ENCODE results near the gene CELF6.

CELF6 gene

DNA sequence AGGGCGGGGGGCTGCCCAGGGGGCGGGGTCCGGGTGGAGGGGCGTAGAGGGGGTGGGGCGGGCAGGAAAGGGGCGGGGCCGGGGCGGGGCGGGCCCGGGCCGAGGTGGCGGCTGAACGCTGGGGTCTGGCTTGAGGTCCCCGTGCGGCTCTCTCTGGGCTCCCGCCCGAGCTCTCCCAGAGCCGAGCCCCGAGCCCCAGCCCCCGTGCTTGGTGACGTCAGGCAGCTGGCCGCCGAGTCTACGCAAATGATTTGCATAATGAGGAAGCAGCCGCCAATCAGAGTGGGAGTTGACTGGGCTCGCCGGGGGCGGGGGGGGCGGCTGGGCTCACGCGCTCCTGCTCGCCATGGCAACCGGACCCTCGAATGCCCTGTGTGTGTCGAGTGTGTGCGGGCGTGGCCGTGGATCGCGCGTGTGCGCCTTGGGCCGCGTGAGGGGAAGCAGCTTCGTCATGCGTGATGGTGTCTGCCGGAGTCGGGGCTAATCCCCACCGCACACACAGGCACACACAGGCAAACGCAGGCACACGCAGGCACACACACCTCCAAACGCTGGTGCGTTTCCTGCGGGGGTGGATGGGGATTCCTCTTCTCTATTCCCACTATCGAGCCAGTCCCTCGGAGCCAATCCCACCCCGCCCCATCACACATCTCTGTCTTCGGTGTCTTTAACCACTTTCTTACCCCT is at the start of gene CELF6:
CELF6 (minus strand) TSS at position 173 of the 687 bp plus-strand sequence. CDS start 283 bp downstream, outside the sequence.
- DNase-seq: peak; percentile 75

DNA sequence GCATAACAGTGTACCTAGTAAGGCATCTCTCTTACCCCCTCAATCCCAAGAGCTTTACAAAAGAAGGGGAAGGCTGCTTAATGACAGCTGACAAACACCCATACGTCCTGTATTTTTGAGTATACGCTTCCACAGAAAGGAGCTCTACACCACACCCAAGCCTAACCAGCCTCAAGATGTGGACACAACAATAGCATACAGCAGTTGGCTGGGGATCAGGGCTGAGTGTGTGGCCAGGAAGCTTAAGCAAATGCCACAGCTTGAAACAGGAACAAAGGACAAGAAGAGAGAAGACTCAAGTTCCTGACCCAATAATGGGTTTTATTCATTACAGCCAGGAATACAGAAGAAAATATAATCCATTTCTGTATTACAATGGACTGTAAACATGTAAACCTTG is 48.9 kb upstream of the CELF6 start:
- no peak for DNase-seq

DNA sequence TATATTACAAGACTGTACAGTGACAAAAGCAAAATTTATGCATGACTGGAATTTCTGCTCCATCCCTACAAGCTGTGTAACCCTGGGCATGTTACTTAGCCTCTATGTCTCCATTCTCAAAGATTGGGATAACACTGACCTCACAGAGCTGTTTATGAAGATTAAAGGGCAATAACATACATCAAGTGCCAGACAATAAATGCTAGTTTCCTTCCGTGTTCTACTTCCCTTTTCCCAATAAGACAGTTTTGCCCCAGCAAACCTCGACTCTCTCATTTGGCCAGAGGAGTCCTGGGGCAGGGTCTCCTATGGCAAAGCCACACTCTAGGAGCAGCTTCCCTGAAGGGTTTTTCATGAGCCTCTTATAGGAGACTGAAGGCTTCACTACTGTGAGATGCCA is 48.4 kb upstream of the CELF6 start:
- DNase-seq: no peak

DNA sequence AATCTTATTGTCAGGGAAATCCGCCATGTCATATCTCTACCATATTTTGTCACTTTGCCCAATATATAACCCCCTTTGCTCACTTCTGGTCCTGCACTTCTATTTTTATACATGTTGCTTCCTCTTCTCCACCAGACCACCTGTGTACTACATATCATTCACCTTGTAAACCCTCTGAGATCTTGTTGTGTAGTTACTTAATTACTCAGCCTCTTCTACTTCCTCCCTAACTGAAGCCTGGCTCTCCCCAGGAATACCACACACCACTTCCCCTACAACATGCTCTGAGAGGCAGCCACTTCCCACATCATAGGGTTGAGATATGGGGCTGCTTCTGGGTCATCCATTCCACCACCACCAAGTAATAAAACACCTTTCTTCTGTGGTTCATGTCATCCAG is 45.9 kb upstream of the CELF6 start:
- DNase-seq: no peak

DNA sequence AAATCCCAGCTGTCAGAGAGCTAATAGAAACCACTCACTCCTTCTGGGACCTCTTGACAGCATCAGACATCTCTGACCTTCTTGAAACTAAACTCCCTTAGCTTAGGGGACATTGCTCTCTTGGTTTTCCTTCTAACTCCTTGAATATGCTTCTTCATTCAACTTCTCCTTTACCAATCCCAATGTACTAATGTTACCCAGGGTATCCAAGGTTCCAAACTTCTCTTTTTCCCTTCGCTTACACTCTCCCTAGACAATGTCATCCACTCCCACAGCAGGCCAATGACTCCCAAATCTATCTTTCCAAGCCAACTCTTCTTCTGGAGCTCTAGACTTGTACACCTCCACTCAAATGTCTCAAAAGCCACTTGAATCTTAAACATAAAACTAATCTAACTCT is 41.2 kb upstream of the CELF6 start:
- DNase-seq: no peak

- DNase-seq: peak; percentile 91
Measured at GRCh38 chr15:72358650-72359171, 38.8 kb upstream of the CELF6 start.

DNA sequence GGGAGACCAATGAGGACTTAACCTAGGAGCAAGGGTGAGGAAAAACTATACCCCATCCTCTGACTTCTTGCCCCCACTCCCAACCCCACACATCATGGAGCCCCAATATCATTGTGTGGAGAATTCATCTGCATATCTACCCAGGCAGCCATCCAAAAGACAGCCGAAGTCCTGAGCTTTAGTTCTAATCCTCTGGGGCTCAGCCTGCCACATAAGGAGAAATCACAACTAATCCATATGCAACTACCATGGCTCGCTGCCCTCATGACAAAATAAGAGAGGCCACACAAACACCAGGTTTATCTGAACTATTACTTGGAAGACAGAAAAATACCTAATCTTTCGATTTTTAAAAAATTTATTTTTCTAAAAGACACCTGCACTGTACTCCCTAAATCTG is 38.2 kb upstream of the CELF6 start:
- no peak for DNase-seq

GRCh38 chr15:72354496-72354895 is 34.5 kb upstream of the CELF6 start:
- no peak for DNase-seq

GRCh38 chr15:72353266-72353665 is 33.3 kb upstream of the CELF6 start:
- peak; percentile 39 for DNase-seq

DNA sequence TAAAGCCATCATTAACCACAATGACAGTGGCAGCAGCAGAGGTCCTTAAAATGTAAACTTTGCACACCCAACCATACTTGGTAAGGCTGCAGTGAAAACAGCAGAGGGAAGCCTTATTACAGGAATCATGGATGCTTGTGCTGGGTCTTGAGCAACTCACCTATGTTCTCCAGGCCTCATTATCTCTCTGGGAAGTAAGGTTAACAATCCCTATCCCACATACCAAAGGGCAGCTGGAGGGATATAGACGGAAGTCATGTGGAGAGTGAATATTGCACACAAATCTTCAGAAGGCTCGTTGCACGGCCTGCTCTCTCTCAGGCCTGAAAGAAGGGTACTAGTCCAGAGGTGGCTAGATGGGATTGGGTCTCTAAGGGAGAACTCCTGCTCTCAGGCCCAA is 25.8 kb upstream of the CELF6 start:
- DNase-seq: no peak

DNA sequence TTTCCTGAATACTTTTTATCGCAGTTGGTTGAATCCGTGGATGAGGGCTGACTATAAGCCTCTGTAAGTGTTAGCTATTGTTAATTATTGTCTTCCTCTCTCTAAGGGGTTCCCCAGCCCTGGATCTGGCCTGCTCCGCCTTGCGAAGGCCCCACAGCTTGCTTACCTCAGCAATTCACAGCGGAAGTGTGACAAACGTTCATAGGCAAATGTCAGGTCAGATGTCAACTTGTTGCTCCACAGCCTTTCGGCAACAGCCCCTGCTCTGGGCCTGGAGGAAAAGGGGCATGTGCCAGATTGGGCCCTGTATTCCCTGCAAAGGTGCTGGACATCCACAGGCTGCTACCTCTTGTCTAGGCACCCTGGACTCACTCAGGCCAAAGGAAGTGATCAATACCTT is 25.3 kb upstream of the CELF6 start:
- DNase-seq: no peak

DNA sequence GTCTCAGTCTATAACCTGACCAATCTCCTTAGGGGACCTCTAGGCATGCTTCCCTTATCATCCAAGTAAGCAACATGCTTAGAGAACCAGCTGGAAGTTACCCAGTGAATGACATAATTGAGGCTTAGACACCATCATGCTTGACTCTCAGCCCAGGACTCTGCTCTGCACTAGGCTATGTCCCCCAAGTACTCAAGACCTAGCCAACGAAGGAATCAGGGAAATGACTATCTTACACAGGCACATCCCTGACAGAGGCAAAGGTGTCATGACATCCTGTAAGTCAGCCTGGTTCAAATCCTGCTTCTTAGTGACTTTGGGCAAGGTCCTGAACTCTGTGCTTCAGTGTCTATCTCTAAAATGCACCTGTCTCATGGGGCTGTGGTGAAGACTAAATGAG is 24.6 kb upstream of the CELF6 start:
- no peak for DNase-seq

GRCh38 chr15:72342385-72342784 is 22.4 kb upstream of the CELF6 start:
- no peak for DNase-seq

DNA sequence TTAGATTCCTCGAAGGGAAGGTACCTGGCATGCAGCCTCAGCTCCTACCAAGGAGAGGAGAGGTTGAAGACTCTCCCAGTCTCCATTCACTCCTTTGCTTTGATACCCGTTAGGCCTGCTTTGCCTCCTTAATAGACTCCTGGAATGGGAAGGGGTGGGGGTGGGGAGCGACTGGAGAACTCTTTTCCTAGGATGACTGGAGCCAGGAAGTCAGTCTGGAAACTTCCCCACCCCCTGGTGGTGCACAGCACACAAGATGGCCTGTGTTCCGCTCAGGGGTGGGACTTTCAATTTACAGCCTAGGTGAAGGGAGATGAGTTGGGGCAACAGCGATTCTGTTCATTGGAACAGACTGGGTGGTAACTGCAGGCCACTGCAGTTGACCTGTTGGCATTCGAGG is 21.4 kb upstream of the CELF6 start:
- no peak for DNase-seq

DNA sequence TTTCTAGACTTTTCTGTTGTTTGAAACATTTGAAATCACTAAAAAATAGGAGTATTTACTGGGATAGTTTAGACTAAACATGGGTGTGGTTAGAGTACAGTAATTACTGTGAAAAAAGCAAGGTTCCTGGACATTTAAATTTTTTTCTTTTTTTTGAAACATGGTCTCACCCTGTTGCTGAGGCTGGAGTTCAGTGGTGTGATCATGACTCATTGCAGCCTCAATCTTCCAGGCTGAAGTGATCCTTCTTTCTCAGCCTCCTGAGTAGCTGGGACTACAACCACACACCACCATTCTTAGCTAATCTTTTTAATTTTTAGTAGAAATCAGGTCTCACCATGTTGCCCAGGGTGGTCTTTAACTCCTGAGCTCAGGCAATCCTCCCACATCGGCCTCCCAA is 20.4 kb upstream of the CELF6 start:
- DNase-seq: peak; percentile 18

GRCh38 chr15:72339777-72340177 is 19.8 kb upstream of the CELF6 start:
- DNase-seq: peak; percentile 81

- peak; percentile 41 for DNase-seq
Measured at GRCh38 chr15:72338617-72339321, 18.8 kb upstream of the CELF6 start.

- no peak for DNase-seq
Measured at GRCh38 chr15:72338148-72338547, 18.2 kb upstream of the CELF6 start.

- no peak for DNase-seq
Measured at GRCh38 chr15:72334842-72335241, 14.9 kb upstream of the CELF6 start.

DNA sequence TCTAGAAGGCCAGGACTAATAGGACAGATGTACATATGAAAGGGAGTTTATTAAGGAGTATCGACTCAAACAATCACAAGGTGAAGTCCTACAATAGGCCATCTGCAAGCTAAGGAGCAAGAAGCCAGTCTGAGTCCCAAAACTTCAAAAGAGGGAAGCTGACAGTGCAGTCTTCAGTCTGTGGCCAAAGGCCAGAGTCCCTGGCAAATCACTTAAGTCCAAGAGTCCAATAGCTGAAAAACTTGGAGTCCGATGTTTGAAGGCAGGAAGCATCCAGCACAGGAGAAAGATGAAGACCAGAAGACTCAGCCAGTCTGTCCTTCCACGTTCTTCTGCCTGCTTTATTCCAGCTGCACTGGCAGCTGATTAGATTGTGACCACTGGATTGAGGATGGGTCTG is 11.1 kb upstream of the CELF6 start:
- DNase-seq: no peak

DNA sequence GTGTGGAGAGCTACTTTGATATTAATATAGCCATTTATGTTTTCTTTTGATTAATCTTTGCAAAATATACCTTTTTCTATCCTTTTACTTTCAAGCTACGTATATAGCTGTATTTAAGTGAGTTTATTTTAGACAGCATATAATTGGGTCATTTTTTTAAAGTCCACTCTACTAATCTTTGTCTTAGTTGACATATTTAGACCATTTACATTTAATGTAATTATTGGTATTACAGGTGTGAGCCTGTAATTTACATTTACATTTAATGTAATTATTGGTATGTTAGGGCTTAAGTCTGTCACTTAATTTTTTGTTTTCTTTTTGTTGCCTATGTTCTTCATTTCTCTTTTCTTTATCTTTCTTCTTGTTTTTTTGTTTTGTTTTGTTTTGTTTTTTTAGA is 3.8 kb upstream of the CELF6 start:
- no peak for DNase-seq

- peak; percentile 48 for DNase-seq
Measured at GRCh38 chr15:72319360-72319984, 485 bp downstream of the CELF6 start.

DNA sequence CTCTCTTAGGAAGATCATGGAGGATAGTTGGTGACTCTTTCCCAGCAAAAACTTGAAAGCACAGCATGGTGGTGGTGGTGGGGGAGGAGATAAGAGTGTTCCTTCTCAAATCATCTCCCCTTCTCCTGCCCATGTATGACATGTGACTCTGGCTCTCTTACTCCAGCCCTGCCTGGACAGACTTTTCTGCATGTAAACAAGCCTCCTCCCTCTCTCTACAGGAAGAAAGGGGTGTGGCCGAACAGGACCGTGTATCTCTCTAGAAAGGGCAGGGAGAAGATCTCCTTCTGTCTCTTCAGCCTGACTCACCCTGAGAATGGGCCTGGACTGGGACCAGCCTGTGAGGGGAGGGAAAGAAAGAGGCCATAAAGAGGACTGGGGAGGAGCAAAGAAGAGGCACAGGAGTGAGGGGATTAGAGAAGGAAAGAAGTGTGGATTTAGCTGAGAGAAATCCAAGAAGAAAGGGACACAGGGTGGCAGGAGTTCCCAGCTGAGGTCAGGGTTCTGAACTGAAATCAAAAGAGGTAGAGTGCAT is 1.5 kb downstream of the CELF6 start:
- DNase-seq: no peak
